ENCODE results near the gene WDR72. TPM values are rescaled to one million over a fixed set of nuclear protein-coding genes. Genes with fewer than 3 reads are reported as not detected.
A peak's percentile ranks its signal among the peaks of the same experiment; 100 is the strongest.

WDR72 gene
- total RNA-seq, 6 experiments from 2014 or later: 12.0 to 26.5 (median 22.4) TPM

GRCh38 chr15:53482055-53482454 is 277.4 kb downstream of the WDR72 start:
- no peak for DNase-seq
- Histone ChIP-seq H3K27me3 (no peaks in the 10 kb centered on the region), H3K36me3 (no peaks in the 10 kb centered on the region), H3K9me3 (no peaks in the 10 kb centered on the region), H3K27ac (no peak overlapping the region), H3K4me3 (no peak overlapping the region), H3K4me1 (no peaks in the 10 kb centered on the region)
- WGBS (ENCODE audit: insufficient coverage, low coverage, low lambda C conversion rate, missing lambda C conversion rate): 90% methylated on average over 1 of the region's 1 CpG
- ATAC-seq: no peak
- TF ChIP-seq POLR2A (IDR thresholded peaks at IDR 0.05): no peak
- TF ChIP-seq, protein P1, sequence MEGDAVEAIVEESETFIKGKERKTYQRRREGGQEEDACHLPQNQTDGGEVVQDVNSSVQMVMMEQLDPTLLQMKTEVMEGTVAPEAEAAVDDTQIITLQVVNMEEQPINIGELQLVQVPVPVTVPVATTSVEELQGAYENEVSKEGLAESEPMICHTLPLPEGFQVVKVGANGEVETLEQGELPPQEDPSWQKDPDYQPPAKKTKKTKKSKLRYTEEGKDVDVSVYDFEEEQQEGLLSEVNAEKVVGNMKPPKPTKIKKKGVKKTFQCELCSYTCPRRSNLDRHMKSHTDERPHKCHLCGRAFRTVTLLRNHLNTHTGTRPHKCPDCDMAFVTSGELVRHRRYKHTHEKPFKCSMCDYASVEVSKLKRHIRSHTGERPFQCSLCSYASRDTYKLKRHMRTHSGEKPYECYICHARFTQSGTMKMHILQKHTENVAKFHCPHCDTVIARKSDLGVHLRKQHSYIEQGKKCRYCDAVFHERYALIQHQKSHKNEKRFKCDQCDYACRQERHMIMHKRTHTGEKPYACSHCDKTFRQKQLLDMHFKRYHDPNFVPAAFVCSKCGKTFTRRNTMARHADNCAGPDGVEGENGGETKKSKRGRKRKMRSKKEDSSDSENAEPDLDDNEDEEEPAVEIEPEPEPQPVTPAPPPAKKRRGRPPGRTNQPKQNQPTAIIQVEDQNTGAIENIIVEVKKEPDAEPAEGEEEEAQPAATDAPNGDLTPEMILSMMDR (IDR thresholded peaks at IDR 0.05): no peak
- intact Hi-C loops (cut with DNase I): no loop called here

- H3K27me3 ChIP-seq: no peaks in the 10 kb centered on the region
- intact Hi-C loops (cut with DNase I): no loop called here
- peaks cover 0 to 8% (median 0%) of the 10 kb centered on the region in 4 donors for H3K4me1 ChIP-seq
- H3K4me3 ChIP-seq: no peak overlapping the region
- 82% methylated on average over 6 of the region's 9 CpGs for WGBS (ENCODE audit: insufficient coverage, low coverage, low lambda C conversion rate, missing lambda C conversion rate)
- no peaks in the 10 kb centered on the region for H3K36me3 ChIP-seq
- H3K27ac ChIP-seq: no peak overlapping the region
- ATAC-seq: no peak
- DNase-seq: no peak
- TF ChIP-seq, protein P1 (IDR thresholded peaks at IDR 0.05): no peak
- TF ChIP-seq POLR2A (IDR thresholded peaks at IDR 0.05): no peak
- no peaks in the 10 kb centered on the region for H3K9me3 ChIP-seq
These were observed 281.3 kb downstream of the WDR72 start for GRCh38 chr15:53477981-53478766.

GRCh38 chr15:53473886-53474285 is 285.6 kb downstream of the WDR72 start:
- Histone ChIP-seq H3K4me3 (no peak overlapping the region), H3K27ac (no peak overlapping the region), H3K36me3 (no peaks in the 10 kb centered on the region), H3K9me3 (no peaks in the 10 kb centered on the region), H3K4me1 (peaks cover 0 to 12% (median 0%) of the 10 kb centered on the region in 4 donors), H3K27me3 (no peaks in the 10 kb centered on the region)
- 44% methylated on average over 1 of the region's 1 CpG for WGBS (ENCODE audit: insufficient coverage, low coverage, low lambda C conversion rate, missing lambda C conversion rate)
- DNase-seq (no peak), ATAC-seq (peak; percentile 33 to 57 (median 40))
- intact Hi-C loops (cut with DNase I): no loop called here
- TF ChIP-seq, protein P1 (IDR thresholded peaks at IDR 0.05): no peak
- no peak for TF ChIP-seq POLR2A (IDR thresholded peaks at IDR 0.05)

DNA sequence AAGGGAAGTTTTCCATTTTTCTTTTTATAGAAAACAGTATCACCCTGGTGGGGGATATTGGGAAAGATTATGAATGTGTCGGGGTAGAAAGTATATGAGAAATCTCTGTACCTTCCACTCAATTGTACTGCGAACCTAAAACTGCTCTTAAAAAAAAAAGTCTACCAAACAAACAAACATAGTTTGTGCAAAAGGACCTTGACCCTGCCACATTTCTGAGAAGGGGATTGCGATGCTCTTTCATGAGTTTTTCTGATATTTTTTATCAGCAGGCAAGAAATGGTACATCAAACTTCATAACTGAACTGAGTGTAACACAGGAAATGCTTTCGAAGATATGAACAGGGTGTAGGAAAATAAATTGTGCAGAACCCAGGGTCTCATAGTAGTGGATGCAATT is 286.0 kb downstream of the WDR72 start:
- WGBS (ENCODE audit: insufficient coverage, low coverage, low lambda C conversion rate, missing lambda C conversion rate): 23% methylated on average over 4 of the region's 4 CpGs
- intact Hi-C loops (cut with DNase I): no loop called here
- peak; percentile 44 to 76 (median 52) for ATAC-seq

More for the DNA sequence above, 286.0 kb downstream of the WDR72 start:
- no peak for TF ChIP-seq POLR2A (IDR thresholded peaks at IDR 0.05)
- TF ChIP-seq, protein P1 (IDR thresholded peaks at IDR 0.05): no peak
- no peaks in the 10 kb centered on the region for H3K36me3 ChIP-seq
- peaks cover 0 to 12% (median 0%) of the 10 kb centered on the region in 4 donors for H3K4me1 ChIP-seq
- no peak overlapping the region for H3K4me3 ChIP-seq
- no peaks in the 10 kb centered on the region for H3K9me3 ChIP-seq
- DNase-seq: no peak
- no peaks in the 10 kb centered on the region for H3K27me3 ChIP-seq
- peak overlapping the region in 1 of 3 donors; percentile 9 for H3K27ac ChIP-seq

All from right lobe of liver (tissue), 6 donors.